Cardiac fibroblast (primary cell): ENCODE measurements around the gene ARHGDIA.

Experiments
- DNase-seq, 2 donors: peaks; one replicate each; pipeline versions ENCODE4 v3.0.0 to v3.0.0-alpha.2; 2010; ENCODE audit warnings: low read depth in 2 of 2
- H3K4me3 ChIP-seq, 2 donors: replicated peaks in 1 of 2; 1 replicate in 1 of 2; 2 replicates in 1 of 2; pipeline ENCODE4 v1.5.1; 2011; ENCODE audit warnings: low read depth in 2 of 2, low read length in 2 of 2, mild to moderate bottlenecking in 2 of 2, moderate library complexity in 1 of 2
- TF ChIP-seq, protein P1 (sequence below): IDR thresholded peaks from one replicate; pipeline ENCODE4 v1.5.1; 2011; ENCODE audit warnings: low read depth, mild to moderate bottlenecking, low read length, inconsistent platforms

Gene ARHGDIA

DNA sequence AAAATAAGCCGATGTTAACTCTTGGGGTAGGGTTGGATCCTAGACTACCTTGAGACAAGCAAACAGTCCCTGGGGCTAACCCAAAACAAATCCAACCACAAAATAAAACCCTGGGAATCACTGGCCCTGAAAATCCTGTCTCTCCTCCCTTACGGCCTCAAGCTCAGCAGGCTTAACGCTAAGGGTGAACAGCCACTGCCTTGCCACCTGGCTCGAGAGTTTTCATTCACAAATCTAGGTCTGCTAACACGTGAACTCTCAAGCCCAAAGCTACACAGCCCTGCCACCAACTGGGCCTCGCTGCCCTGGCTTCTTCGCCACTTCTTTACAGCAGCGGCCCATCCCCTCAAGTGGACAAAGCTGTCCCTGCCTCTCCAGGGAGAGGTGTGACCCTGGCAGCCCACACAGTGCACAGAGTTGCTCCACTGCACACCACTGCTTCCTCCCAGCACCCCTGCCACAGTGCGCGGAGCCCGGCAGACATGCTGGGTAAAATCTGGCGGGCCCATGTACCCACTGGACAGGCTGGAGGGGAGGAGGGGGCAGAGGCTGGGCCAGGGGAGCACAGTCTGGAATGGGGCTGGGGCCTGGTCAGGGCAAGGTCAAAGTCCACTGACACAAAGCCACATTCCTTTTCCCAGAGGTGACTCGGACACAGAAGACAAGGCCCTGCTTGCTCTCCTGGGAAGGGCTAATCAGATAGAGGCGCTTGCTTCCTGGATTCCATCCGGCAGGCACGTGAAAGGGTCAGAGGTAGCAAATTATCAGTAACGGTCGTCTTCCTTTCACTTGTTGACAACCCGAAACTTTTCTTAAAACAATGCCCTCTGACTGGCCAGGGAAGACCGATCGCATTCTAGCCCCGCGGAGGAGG, 39.1 kb upstream of the ARHGDIA start:
- H3K4me3 ChIP-seq = peak overlapping the region; percentile 78
- TF ChIP-seq, protein P1, sequence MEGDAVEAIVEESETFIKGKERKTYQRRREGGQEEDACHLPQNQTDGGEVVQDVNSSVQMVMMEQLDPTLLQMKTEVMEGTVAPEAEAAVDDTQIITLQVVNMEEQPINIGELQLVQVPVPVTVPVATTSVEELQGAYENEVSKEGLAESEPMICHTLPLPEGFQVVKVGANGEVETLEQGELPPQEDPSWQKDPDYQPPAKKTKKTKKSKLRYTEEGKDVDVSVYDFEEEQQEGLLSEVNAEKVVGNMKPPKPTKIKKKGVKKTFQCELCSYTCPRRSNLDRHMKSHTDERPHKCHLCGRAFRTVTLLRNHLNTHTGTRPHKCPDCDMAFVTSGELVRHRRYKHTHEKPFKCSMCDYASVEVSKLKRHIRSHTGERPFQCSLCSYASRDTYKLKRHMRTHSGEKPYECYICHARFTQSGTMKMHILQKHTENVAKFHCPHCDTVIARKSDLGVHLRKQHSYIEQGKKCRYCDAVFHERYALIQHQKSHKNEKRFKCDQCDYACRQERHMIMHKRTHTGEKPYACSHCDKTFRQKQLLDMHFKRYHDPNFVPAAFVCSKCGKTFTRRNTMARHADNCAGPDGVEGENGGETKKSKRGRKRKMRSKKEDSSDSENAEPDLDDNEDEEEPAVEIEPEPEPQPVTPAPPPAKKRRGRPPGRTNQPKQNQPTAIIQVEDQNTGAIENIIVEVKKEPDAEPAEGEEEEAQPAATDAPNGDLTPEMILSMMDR = no peak
- no peak for DNase-seq

DNA sequence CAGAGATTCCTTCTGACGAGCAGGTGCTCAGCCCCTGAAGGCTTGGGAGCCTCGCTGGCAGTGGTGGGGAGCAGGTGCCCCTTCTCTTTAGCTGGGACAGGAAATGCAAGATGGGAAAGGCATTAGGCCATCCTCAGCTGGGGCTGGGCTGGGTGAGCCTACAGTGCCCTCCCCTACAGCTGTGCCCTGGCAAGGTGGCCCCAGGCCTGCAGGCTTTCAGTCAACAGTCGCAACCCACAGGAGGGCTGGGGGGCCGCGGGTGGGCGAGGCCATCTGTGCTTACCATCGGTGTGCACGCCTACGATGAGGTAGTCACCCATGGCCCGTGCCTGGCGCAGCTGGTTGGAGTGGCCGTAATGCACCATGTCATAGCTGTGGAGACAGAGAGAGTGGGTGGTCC, 38.1 kb upstream of the ARHGDIA start:
- TF ChIP-seq, protein P1 = no peak
- no peak overlapping the region for H3K4me3 ChIP-seq
- no peak for DNase-seq

DNA sequence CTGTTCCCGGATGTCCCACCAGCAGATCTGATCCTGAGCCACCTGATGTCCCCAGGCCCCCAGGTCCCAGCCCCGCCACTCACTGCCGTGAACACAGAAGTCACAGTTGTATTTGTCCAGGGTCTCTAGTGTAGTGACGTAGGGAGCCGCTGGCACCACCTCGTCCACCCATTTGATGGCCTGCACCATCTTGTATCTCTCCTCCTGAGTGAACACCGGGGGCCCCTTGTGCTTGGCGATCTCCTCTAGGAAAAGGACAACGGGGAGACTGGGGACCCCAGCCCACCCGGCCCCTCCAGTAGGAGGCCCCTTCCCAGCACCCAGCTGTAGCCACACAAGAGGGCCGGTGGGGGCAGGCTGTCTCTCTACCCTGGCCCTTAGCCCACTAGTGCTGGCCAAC, 37.7 kb upstream of the ARHGDIA start:
- TF ChIP-seq, protein P1 = no peak
- no peak overlapping the region for H3K4me3 ChIP-seq
- DNase-seq = no peak

DNA sequence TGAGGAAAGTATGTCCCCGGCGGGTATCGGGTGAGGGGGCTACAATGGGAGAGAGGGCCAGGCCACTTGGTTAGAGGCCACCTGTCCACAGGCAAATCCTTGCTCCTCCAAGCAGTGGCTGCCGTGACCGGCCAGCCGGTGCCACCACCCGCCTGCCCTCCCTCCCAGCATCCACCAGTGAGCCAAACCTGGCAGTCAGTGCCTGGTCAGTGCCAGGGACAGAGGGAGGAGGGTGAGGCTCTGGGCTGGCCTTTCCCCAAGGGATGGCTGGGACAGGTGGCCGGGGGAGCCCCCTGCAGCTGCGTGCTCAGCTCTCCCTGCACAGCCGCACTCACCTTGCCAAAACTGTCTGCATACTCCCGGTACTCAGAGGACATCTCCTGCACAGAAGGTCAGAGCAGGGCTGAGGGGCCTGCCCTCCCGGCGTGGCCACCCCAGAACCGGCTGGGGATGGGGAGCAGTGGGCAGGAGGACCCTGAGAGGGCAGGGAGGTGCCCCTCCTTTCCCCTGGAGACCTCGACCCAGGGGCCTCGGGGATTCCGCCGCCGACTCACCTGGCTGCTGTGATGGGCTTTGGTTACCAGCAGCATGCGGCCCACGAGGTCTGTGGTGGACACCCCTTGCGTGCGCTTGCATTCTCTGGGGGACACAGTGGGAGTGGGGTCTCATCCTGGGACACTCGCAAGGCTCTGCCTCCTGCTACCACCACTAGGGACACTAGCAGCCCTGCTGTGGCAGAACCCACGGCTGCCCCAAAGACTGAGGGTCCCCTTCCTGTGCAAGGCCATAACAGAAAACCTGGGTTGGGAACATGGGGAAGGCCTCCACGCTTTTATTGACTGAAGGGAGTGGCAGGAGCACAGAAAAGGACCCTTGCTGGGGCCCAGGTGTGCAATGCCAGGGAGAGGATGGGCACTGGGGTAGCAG, 36.3 kb upstream of the ARHGDIA start:
- no peak overlapping the region for H3K4me3 ChIP-seq
- DNase-seq = no peak
- TF ChIP-seq, protein P1 = peak; percentile 4

DNA sequence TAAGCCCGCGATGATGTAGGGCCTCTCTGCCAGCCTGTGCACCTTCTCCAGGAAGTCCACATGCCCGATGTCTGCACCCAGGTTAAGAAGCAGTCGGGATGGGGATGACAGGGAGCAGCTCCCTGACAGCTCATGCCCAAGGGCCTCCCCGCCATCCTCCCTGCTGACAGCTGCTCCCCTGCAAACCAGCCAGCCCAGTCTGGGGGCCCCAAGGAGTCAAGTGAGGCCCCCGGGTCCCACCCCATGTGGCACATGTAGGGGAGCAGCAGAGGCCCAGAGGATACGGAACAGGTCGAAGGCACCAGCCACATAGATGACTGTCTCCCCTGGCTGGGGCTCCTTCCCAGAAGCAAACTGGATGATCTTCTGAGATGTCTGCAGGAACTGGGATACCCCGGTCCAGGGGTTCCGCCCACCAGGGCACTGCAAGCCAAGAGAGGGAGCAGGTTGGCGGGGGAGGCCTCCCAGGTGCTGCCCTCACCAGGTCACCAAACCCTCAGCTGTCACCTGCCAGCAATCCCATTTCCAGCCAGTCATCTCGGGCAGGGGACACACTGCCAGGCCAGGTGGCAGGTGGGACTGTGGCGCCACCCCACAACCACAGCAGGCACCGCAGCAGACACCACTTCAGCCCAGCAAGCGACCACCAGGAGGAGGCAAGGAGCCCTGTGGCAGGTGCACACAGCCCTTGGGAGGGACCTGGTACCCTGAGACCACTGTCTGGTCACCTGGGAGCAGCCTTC, 35.5 kb upstream of the ARHGDIA start:
- TF ChIP-seq, protein P1 = no peak
- no peak overlapping the region for H3K4me3 ChIP-seq
- no peak for DNase-seq

DNA sequence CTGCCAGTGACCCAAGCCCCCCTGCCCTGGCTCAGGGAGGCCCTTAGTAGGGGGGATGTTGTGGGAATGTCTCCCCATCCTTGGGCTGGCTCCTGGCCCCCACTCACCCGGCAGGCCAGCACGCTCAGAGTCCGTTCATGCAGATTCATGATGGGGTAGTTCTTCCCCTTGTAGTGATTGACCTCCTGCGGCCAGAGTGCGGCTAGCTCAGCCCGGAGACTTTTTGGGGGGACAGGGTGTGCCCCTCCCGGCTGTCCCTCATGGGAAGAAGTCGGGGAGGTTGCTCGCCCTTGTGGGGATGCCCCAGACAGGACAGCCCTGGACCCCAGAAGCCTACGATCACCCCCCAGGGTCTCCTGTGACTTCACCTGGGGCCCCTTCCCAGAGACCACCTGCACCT, 34.9 kb upstream of the ARHGDIA start:
- TF ChIP-seq, protein P1 = no peak
- no peak for DNase-seq

More for the DNA sequence above, 34.9 kb upstream of the ARHGDIA start:
- no peak overlapping the region for H3K4me3 ChIP-seq
